Uterus (tissue), 2 donors: Measurements from ENCODE around the gene GLT8D2.

Experiments
- CTCF ChIP-seq, 4 experiments: fragments of 200-600 bp in 2 of 4; fragments of 450-650 bp in 2 of 4; sonication (generic) in 2 of 4; IDR thresholded peaks; one replicate each; pipeline ENCODE4 v1.5.1; 2016 to 2019; ENCODE audit warnings: antibody characterized with exemption in 4 of 4, mild to moderate bottlenecking in 2 of 4, moderate library complexity in 1 of 4
- POLR2A ChIP-seq, 2 donors: fragments of 450-650 bp; IDR thresholded peaks; one replicate each; pipeline ENCODE4 v1.6.1; 2016; ENCODE audit warnings: antibody characterized with exemption in 2 of 2, mild to moderate bottlenecking in 1 of 2, moderate library complexity in 1 of 2

GRCh38 chr12:104000807-104001434 is 49.1 kb downstream of the GLT8D2 start:
- TF ChIP-seq POLR2A (IDR thresholded peaks at IDR 0.05), result no peak
- TF ChIP-seq CTCF (IDR thresholded peaks at IDR 0.05), result no peak
